Posterior cingulate gyrus (tissue), 11 donors: ENCODE results near the gene ZNF74.
A peak's percentile ranks its signal among the peaks of the same experiment; 100 is the strongest.
"Not testable (repeated sequence)": the region's sequence is repeated elsewhere in the genome, so short reads cannot be mapped to it uniquely, and the experiment has no call there.

Experiments used
- DNase-seq, 10 donors: peaks; one replicate each; pipeline versions ENCODE4 v3.0.0 to v3.0.0-alpha.2; 2020 to 2021; ENCODE audit warnings: mixed read lengths in 3 of 10
- intact Hi-C: fragments of 100-400 bp; cut with DNase I; formaldehyde crosslinking; loops from one replicate; pipeline ENCODE4 v1.15.1; 2023

Gene ZNF74

DNA sequence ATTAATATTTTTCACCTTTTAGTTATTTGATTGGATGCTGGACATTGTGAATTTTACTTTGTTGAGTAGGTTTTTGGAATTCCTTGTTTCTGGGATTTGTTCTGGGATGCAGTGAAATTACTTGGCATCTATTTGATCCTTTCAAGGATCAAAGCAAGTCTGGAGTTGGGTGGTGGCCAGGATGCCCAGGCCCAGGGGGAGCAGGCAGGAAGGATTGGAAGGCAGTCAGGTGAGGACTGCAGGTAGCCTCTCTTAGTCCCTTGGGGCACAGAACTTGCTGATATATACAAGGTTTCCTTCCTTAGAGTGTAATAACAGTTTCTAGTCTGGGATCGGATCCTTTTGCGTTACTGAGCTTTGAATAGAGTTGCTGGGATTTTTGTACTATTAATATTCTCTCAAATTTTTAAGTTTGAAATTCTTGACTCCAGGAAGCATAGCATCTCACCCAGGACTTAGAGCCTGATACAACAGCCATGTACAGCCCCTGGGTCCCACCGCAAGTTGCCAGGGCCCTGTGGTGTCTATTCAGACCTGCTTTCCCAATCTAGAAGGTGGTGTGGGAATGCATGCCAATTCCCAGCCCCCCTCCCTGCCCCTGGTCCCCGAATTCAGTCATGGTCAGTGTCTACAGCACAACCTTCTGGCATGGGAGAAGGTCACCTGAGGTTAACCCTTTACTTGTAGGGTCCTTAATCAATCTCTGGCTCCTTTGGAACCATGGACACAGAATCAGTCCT lies 6.1 kb downstream of the ZNF74 start:
- no peak for DNase-seq
- intact Hi-C loops: no loop called here

DNA sequence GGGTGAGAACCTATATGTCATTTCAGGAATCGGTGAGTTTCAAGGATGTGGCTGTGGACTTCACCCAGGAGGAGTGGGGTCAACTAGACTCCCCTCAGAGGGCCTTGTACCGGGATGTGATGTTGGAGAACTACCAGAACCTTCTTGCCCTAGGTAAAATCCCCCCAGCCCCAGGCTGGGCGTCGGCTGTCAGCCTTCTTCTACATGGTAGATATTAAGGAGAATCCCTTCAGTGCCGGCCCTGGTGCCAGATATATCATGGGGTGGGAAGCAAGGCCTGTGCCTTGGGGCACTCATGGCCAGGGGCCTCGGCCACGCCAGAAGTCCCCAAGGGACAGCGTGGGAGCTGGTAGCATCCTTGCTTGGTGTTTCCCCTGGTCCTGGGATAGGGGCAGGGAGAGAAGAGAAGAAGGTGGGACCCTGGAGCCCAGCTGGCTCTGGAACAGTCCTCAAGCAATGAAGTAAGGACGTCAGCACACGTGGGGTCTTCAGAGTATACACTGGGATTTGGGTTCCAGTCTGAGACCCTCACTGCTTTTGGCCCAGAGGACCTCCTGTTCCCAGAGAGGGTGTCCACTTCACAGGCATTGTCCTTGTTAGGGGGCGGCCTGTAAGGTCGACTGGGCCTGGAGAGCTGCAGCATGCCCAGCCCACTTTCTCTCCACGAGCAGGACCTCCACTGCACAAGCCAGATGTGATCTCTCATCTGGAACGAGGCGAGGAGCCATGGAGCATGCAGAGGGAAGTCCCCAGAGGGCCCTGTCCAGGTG lies 6.8 kb downstream of the ZNF74 start:
- peak in 1 of 10 donors; percentile 79 for DNase-seq
- intact Hi-C loops: no loop called here

DNA sequence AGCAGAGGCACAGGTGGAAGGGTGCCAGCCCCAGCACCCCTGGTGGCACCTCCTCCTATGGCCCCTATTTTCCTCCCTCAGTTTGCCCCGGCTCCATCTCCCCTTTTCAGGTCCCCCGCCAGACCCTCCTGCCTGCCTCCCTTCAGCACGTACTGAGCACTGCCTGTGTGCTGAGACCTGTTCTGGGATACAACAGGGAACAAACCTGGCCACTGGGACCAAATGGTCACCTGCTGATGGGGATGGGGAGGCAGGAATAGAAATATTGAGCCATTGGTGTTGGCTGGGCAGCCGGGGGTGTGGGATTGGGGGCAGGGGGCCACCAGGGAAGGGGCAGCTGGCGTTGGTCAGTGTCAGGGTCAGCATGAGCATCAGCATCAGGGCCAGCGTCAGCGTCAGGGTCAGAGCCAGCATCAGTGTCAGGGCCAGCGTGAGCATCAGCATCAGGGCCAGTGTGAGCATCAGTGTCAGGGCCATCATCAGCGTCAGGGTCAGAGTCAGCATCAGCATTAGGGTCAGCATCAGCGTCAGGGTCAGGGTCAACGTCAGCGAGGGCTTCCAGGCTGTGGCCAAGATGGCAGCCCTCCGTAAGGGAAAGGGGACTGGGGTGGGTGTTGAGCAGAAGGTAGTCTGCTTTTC lies 7.5 kb downstream of the ZNF74 start:
- DNase-seq: no peak
- intact Hi-C loops: no loop called here

DNA sequence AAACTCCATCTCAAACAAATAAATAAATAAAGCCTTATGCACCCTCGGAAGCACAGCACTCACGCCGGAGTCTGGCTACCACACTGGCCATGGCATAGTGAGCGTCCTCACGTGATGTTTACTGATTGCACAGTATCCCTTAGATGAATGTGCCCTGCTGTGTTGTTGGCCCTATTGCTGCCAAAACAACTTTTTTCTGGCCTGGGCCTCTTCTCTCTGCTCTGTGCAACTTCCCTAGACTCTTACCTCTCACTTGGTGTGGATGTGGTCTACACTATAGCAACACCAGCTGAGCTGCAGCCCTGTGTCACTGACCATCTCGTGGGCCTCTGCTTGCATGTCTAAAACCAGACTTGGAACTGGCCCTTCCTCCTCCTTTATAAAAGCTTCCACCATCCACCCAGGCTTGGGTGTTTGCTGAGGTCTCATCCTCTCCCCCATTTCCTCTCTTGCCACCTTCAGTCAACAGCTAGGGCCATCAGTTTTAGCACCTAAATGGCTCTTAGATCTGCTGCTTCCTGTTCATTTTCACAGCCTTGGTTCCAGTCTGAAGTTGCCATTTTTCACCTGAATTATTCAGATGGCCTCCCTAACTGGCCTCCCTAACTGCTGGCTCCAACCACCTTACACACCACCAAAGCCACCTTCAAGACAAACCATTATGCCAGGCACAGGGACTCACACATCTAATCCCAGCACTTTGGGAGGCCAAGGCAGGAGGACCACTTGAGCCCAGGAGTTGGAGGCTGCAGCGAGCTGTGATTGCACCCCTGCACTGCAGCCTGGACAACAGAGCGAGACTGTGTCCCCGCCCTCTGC lies 9.2 kb downstream of the ZNF74 start:
- intact Hi-C loops: no loop called here
- DNase-seq: no peak

DNA sequence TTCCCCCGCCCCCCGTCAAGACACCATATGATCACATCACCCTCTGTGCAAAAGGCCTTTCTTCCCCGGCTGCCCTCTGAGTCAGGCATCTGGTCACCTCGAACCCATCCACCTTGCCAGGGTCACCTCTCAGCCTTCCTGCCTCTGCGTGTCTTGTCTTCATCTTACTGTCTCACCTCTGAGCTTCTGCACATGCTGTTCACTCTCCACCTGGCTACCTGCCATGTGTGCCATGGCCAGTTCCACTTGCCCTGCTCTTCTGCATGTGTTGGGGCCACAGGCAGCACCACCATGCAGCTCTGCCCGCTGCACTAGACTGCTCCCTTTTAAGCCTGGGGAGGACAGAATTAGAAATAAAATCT lies 9.8 kb downstream of the ZNF74 start:
- intact Hi-C loops: no loop called here

DNA sequence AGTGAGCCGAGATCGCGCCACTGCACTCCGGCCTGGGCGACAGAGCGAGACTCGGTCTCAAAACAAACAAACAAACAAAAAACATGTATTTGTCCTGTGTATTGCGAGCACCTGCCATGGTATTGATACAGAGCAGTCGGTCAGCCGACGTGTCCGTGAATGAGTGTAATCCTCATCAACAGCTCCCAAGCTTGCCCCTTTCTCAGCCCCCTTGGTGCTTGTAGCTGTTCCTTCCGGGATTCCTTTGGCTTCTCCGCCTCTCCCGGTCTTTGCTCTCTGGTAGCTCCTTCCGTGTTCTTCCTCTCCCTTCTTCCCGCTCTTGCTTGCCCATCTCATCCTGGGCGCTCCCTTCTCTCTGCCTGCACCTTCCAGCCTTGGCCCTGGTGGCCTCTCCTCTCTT lies 10.9 kb downstream of the ZNF74 start:
- peak in 1 of 10 donors; percentile 37 for DNase-seq
- intact Hi-C loops: no loop called here

More for the DNA sequence above, 9.8 kb downstream of the ZNF74 start:
- no peak for DNase-seq

DNA sequence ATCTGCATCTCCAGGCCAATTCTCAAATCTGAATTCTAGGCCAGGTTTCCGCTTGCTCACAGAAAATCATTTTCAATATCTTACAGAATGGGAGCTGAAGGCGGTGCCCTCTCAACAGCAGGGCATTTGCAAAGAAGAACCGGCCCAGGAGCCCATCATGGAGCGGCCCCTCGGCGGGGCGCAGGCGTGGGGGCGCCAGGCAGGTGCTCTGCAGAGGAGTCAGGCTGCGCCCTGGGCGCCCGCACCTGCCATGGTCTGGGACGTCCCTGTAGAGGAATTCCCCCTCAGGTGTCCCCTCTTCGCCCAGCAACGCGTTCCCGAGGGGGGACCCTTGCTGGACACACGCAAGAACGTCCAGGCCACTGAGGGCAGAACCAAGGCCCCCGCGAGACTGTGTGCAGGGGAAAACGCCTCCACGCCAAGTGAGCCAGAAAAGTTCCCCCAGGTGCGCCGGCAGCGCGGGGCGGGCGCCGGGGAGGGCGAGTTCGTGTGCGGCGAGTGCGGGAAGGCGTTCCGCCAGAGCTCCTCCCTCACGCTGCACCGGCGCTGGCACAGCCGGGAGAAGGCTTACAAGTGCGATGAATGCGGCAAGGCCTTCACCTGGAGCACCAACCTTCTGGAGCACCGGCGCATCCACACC lies 11.5 kb downstream of the ZNF74 start:
- no peak for DNase-seq
- intact Hi-C loops: no loop called here

DNA sequence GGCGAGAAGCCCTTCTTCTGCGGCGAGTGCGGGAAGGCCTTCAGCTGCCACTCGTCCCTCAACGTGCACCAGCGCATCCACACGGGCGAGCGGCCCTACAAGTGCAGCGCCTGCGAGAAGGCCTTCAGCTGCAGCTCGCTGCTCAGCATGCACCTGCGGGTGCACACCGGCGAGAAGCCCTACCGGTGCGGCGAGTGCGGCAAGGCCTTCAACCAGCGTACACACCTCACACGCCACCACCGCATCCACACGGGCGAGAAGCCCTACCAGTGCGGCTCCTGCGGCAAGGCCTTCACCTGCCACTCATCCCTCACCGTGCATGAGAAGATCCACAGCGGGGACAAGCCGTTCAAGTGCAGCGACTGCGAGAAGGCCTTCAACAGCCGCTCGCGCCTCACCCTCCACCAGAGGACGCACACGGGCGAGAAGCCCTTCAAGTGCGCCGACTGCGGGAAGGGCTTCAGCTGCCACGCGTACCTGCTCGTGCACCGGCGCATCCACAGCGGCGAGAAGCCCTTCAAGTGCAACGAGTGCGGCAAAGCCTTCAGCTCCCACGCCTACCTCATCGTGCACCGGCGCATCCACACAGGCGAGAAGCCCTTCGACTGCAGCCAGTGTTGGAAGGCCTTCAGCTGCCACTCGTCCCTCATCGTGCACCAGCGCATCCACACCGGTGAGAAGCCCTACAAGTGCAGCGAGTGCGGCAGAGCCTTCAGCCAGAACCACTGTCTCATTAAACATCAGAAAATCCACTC lies 12.2 kb downstream of the ZNF74 start:
- peak in 1 of 10 donors; percentile 77 for DNase-seq
- intact Hi-C loops: no loop called here

DNA sequence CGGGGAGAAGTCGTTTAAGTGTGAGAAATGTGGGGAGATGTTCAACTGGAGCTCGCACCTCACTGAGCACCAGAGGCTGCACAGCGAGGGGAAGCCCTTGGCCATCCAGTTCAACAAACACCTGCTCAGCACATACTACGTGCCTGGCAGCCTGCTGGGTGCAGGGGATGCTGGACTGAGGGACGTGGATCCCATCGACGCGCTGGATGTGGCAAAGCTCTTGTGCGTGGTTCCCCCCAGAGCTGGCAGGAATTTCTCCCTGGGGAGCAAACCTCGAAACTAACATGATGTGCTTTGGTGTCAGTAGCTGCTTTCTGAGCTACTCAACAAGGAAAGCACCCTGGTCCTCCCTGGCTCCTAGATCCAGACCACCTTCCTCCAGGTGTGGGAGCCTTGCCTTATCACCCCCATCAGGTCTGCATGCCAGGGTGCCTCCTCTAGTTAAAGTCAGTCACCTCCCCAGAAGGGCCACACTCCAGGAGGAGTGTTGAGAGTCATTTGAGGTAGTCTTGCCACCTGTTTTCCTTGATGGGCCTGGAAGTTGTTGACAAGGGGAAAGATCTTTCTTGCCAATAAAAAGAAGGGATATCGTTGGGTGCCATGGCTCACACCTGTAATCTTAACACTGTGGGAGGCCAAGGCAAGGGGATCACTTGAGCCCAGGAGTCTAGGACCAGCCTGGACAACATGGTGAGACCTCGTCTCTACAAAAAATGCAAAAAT lies 12.9 kb downstream of the ZNF74 start:
- peak in 1 of 10 donors; percentile 57 for DNase-seq
- intact Hi-C loops: no loop called here

DNA sequence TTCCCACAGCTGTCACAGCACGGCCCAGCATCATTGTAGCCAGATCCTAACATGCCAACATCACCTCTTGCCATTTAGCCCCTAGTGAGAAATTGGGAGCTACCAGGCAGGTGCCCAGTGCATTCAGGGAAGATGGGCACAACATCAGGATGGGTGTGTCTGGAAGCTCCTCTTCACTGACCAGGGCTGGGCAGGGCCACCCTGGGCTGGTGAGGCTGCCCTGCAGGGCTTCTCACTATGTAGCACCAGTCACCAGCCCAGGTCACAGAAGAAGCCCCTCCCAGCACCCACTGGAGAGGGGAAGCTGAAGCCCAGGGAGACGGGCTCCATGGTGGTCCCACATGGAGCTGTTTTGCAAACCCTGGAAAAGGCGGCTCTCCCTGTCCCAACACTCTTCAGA lies 13.9 kb downstream of the ZNF74 start:
- peak in 1 of 10 donors; percentile 62 for DNase-seq
- intact Hi-C loops: no loop called here

DNA sequence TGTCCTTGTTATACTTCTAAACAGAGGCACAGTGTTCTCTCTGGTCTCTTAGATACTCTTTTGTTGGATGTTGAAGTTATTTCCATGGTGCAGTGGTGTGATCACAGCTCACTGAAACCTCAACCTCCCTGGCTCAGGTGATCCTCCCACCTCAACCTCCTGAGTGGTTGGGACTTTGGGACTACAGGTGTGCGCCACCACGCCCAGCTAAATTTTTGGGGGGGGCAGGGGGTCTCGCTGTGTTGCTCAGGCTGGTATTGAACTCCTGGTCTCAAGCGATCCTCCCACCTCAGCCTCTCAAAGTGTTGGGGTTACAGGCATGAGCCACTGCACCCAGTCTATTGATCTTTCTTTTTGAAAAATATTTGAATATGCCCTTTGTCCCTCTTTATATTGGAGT lies 14.9 kb downstream of the ZNF74 start:
- peak in 1 of 10 donors; percentile 20 for DNase-seq
- intact Hi-C loops: no loop called here

DNA sequence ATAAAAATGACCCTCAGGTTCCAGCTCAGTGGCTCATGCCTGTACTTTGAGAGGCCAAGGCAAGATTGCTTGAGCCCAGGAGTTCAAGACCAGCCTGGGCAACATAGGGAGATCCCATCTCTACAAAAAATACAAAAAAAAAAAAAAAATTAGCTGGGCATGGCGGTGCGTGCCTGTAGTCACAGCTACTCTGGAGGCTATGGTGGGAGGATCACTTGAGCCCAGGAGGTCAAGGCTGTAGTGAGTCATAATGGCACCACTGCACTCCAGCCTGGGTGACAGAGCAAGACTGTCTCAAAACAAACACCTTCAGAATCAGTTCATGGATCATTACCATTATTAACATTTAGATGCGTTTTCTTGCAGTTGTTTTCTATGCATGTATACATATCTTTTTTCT lies 15.4 kb downstream of the ZNF74 start:
- intact Hi-C loops: not testable (repeated sequence)
- peak in 1 of 10 donors; percentile 19 for DNase-seq

DNA sequence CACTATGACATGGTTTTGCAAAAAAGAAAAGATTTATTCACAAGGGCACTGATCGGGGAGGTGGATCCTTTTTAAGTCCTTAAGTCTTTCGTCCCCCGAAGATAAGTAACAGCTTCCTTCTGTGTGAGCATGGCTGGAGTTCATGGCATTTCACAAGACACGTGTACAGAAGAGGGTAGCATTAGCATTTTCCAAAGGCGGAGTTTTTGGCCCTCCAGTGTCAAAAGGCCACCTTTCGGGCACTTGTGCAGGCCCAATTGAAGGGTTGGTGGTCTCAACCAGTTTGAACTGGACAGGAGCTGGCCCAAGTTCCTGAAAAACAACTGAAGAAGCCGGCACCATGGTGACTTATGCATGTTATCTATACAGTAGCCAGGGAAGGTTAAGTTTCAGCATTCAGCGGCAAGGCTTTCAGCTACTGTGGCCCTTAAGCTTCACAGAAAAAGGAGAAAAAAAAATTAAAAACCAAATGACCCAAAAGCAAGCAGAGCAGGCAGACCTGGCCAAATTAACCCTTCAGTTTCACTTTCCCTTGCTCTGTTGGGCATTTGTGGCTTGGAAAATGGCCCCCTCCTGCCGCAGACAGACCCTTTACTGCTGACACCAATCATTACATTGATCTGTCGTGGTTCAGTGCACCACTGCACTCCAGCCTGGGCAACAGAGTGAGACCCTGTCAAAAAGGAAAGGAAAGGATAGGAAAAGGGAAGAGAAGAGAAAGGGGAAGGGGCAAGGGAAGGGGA lies 18.7 kb downstream of the ZNF74 start:
- no peak for DNase-seq
- intact Hi-C loops: no loop called here

DNA sequence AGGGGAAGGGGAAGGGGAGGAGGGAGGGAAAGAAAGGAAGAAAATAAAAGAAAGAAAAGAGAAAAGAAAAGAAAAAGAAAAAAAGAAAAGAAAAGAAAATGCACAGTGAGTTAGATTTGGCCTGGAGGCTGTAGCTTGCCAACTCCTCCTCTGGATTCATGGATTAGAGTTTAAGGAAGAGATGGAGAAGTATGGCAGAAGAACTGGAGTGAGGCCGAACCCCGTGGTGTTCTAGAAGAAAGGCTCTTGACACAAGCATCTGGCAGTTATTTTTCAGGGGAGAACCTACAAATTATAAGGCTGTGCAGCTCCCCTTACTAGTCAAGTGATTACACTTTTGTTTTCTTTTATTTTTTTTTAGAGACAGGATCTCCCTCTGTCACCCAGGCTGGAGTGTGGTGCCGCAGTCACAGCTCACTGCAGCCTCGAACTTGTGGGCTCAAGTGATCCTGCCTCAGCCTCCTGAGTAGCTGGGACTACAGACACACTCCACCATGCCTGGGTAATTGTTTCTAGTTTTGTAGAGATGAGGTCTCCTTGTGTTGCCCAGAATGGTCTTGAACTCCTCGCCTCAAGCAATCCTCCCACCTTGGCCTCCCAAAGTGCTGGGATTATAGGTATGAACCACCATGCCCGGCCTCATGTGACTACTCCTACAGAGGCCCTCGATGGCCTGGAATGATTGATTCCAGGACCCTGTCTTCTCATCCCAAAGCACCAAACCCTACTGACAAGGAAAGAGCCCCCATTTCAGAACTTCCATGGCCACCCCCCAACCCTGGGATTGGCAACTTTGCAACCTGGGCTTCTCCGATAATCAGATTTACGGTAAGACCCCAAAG lies 19.5 kb downstream of the ZNF74 start:
- intact Hi-C loops: no loop called here
- DNase-seq: peak in 1 of 10 donors; percentile 26

DNA sequence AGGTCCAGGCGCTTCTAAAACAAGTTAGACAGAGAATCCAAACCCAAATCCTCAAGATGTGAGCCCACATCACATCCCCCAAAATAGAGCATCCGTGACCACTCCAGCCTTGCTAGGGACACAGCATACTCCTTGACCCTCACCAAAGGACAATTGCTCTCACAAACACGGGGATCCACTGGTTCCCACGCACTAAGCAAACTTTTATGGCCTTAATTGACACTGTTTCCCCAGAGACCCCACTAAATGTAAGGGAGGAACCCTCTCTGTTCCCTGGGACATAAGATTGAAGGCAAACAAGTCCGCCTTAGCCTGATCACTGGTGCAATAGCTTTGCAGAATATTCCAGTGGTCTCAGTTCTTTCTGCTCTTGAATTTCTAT lies 20.1 kb downstream of the ZNF74 start:
- DNase-seq: no peak
- intact Hi-C loops: no loop called here

DNA sequence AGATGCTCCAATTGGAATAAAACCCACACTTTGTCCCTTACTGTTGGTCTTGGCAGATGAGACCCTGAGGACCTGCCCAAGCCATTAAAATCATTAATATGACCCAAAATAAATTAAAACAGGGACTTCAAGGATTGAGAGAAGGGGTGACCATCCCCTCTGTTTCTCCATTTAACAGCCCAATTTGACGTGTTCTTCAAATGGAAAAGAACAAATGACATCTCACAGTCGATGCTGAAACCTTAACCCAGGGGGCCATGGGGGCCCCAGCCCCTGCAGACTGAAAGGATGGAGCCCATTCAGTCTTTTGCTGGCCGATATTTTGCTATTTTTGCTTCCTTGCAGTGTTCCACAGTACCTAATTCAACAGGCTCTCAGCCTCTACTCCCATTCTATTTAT lies 20.5 kb downstream of the ZNF74 start:
- DNase-seq: no peak
- intact Hi-C loops: no loop called here

DNA sequence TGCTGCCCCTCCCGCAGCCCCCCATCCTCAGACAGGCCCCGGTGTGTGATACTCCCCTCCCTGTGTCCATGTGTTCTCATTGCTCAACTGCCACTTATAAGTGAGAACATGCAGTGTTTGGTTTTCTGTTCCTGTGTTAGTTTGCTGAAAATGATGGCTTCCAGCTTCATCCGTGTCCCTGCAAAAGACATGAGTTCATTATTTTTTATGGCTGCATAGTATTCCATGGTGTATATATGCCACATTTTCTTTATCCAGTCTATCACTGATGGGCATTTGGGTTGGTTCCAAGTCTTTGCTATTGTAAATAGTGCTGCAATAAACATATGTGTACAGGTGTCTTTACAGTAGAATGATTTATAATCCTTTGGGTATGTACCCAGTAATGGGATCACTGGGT lies 21.3 kb downstream of the ZNF74 start:
- intact Hi-C loops: not testable (repeated sequence)
- DNase-seq: peak in 1 of 10 donors; percentile 50
